Endothelial cell of umbilical vein (primary cell): ENCODE data around the gene CASD1. TPM values are rescaled to one million over a fixed set of nuclear protein-coding genes. Genes with fewer than 3 reads are reported as not detected.

Source experiments
- BruUV-seq: library from RNA; stranded (reverse); fragments of 400-500 nt; replicated peaks from 2 replicates; lab custom pipeline; 2021; lab: Mats Ljungman, UMichigan
- CTCF ChIA-PET: fragments of 300-600, 350-600 bp; sonication (Branson Sonifier 250); formaldehyde crosslinking; loops from one replicate; lab custom pipeline; 2021; ENCODE audit warnings: antibody characterized with exemption, inconsistent platforms; lab: Charles Lee
- POLR2A ChIA-PET: fragments of 300-600, 350-600 bp; sonication (Branson Sonifier 250); formaldehyde crosslinking; loops from one replicate; lab custom pipeline; 2021; ENCODE audit warnings: antibody characterized with exemption, inconsistent platforms; lab: Charles Lee
- DNase-seq: peaks from one replicate; pipeline ENCODE4 v3.0.0-alpha.2; 2011; ENCODE audit warnings: low read depth, low spot score
- FAIRE-seq: peaks from 2 replicates; lab custom pipeline; 2011; peaks lifted over from hg19 to GRCh38; lab: Jason Lieb, UNC
- H2AFZ ChIP-seq: 2 replicates; pipeline ENCODE4 v1.6.0; 2012; ENCODE audit warnings: low read depth, low read length, control low read depth, inconsistent platforms
- H3K27ac ChIP-seq: 2 replicates; pipeline ENCODE4 v1.5.1; 2011; ENCODE audit warnings: low read depth, mild to moderate bottlenecking, control low read depth, low read length, moderate library complexity; ENCODE audit not compliant: insufficient read depth
- H3K27me3 ChIP-seq, 2 experiments: 2 replicates each; pipeline versions ENCODE4 v1.6.0 to v1.6.1; 2011; ENCODE audit warnings: low read length in 2 of 2, mixed read lengths in 1 of 2; ENCODE audit not compliant: control insufficient read depth in 2 of 2, insufficient read depth in 2 of 2
- H3K36me3 ChIP-seq, 2 experiments: 2 replicates in 1 of 2; 3 replicates in 1 of 2; pipeline ENCODE4 v1.5.1; 2011; ENCODE audit warnings: low read length in 2 of 2, mild to moderate bottlenecking in 1 of 2, moderate library complexity in 1 of 2; ENCODE audit not compliant: control insufficient read depth in 2 of 2, insufficient read depth in 2 of 2; ENCODE audit errors: extremely low read depth in 1 of 2
- H3K4me1 ChIP-seq: 3 replicates; pipeline ENCODE4 v1.5.1; 2011; ENCODE audit warnings: mild to moderate bottlenecking, low read length; ENCODE audit not compliant: control insufficient read depth, insufficient read depth; ENCODE audit errors: extremely low read depth
- H3K4me2 ChIP-seq: 2 replicates; pipeline ENCODE4 v1.6.1; 2011; ENCODE audit warnings: low read length, control low read depth, mixed read lengths; ENCODE audit not compliant: insufficient read depth
- H3K4me3 ChIP-seq, 3 experiments: fragments of 200-600 bp in 1 of 3; sonication (generic), shearing (Covaris generic) in 1 of 3; replicated peaks in 1 of 3; 2 replicates each; pipeline ENCODE4 v1.5.1; 2011 to 2016; ENCODE audit warnings: control low read depth in 3 of 3, low read length in 3 of 3, mild to moderate bottlenecking in 2 of 3, inconsistent platforms in 1 of 3, low read depth in 1 of 3, moderate library complexity in 1 of 3; ENCODE audit not compliant: insufficient read depth in 1 of 3
- H3K79me2 ChIP-seq: 2 replicates; pipeline ENCODE4 v1.6.0; 2012; ENCODE audit warnings: low read length, inconsistent platforms; ENCODE audit not compliant: control insufficient read depth, insufficient read depth
- H3K9ac ChIP-seq: replicated peaks from 2 replicates; pipeline ENCODE3; 2011; ENCODE audit warnings: low read length, control low read depth; ENCODE audit not compliant: insufficient read depth; ENCODE audit errors: extremely low read depth
- H3K9me1 ChIP-seq: replicated peaks from 3 replicates; pipeline ENCODE4 v1.6.0; 2011; ENCODE audit warnings: mild to moderate bottlenecking, low read length; ENCODE audit not compliant: control insufficient read depth, insufficient read depth; ENCODE audit errors: extremely low read depth
- H3K9me3 ChIP-seq: replicated peaks from 2 replicates; pipeline ENCODE4 v1.5.1; 2012; ENCODE audit warnings: low read length, inconsistent platforms; ENCODE audit not compliant: control insufficient read depth, insufficient read depth
- H4K20me1 ChIP-seq: replicated peaks from 2 replicates; pipeline ENCODE3; 2011; ENCODE audit warnings: mild to moderate bottlenecking, low read length; ENCODE audit not compliant: control insufficient read depth, insufficient read depth; ENCODE audit errors: extremely low read depth
- CTCF ChIP-seq, 2 donors: IDR thresholded peaks; 1 replicate in 1 of 2; 2 replicates in 1 of 2; pipeline ENCODE4 v1.5.1; 2011; ENCODE audit warnings: low read length in 2 of 2, mild to moderate bottlenecking in 2 of 2, moderate library complexity in 2 of 2, control low read depth in 1 of 2, inconsistent platforms in 1 of 2, low read depth in 1 of 2; ENCODE audit not compliant: insufficient read depth in 1 of 2; ENCODE audit errors: extremely low read depth in 1 of 2
- EZH2 ChIP-seq: IDR thresholded peaks from 2 replicates; pipeline ENCODE4 v1.6.1; 2012; ENCODE audit warnings: borderline replicate concordance, low read depth, mild to moderate bottlenecking, moderate library complexity, low read length, inconsistent platforms; ENCODE audit not compliant: severe bottlenecking
- GATA2 ChIP-seq: IDR thresholded peaks from 2 replicates; pipeline ENCODE4 v1.7.0; 2011; ENCODE audit warnings: low read depth, mild to moderate bottlenecking, moderate library complexity, mixed read lengths, low read length; ENCODE audit not compliant: insufficient read length, insufficient read depth
- JUN ChIP-seq: IDR thresholded peaks from 2 replicates; pipeline ENCODE4 v1.6.1; 2011; ENCODE audit warnings: borderline replicate concordance, low read depth; ENCODE audit not compliant: insufficient read length, insufficient read depth
- MAX ChIP-seq: IDR thresholded peaks from 2 replicates; pipeline ENCODE4 v1.6.1; 2011; ENCODE audit not compliant: insufficient read depth, insufficient read length
- dilution Hi-C: fragments of 300-500 bp; cut with MboI; formaldehyde crosslinking; loops from one replicate; pipeline ENCODE4 v1.15.0; 2019; ENCODE audit warnings: low sequenced_read_pairs; ENCODE audit not compliant: extremely low pct_ligation_motif_present
- intact Hi-C: fragments of 100-400 bp; cut with micrococcal nuclease; formaldehyde crosslinking; loops from one replicate; pipeline ENCODE4 v1.10.0; 2022
- polyA plus RNA-seq, 4 experiments: library from polyadenylated mRNA; depleted of rRNA in 3 of 4; stranded (reverse) in 3 of 4; unstranded in 1 of 4; fragments of >200 nt; gene quantifications; 2 replicates each; pipeline versions ENCODE4 v1.2.1 to v1.2.3, GENCODE V29; 2011 to 2012; ENCODE audit warnings: missing spikeins in 1 of 4
- total RNA-seq: library from RNA; stranded (reverse); gene quantifications from 2 replicates; pipeline ENCODE4 v1.2.3, GENCODE V29; 2021

CASD1 gene
- total and polyA plus RNA-seq, 2 donors (not counting 3 experiments of a cell fraction or from before 2014, with no cell fraction given) = 8.6 to 16.0 TPM

- Histone ChIP-seq H3K36me3 (no peaks in the 10 kb centered on the region), H4K20me1 (no peaks in the 10 kb centered on the region), H3K4me2 (no peak overlapping the region), H3K4me1 (no peaks in the 10 kb centered on the region), H3K4me3 (no peak overlapping the region), H3K27ac (no peak overlapping the region), H3K9me3 (no peaks in the 10 kb centered on the region), H2AFZ (no peak overlapping the region), H3K27me3 (no peaks in the 10 kb centered on the region), H3K79me2 (no peaks in the 10 kb centered on the region), H3K9me1 (no peaks in the 10 kb centered on the region), H3K9ac (no peak overlapping the region)
- TF ChIP-seq MAX = no peak
- no peak for TF ChIP-seq EZH2
- TF ChIP-seq CTCF (IDR thresholded peaks at IDR 0.05; ENCODE audit: extremely low read depth in 1 of 2, insufficient read depth in 1 of 2, low read depth in 1 of 2, low read length in 2 of 2) = no peak
- no peak for TF ChIP-seq GATA2
- TF ChIP-seq JUN = no peak
- ChIA-PET POLR2A (no interaction called here), CTCF (interaction anchor here (1.0 to 1.9 kb wide), 2 partner anchors 17 to 780 kb away, joined by 5 read pairs; no protein-coding TSS in a partner anchor)
- no TSS peak for BruUV-seq
- DNase-seq (no peak), FAIRE-seq (no peak)
- dilution Hi-C loops (no loop called here), intact Hi-C loops (loop anchor here (10.0 kb wide), 1 partner anchor 348 kb away; no protein-coding TSS in a partner anchor)
These were observed 43.1 kb upstream of the CASD1 start for GRCh38 chr7:94466516-94466915.
